ENCODE data around the gene PTGES2.

The PTGES2 gene

DNA sequence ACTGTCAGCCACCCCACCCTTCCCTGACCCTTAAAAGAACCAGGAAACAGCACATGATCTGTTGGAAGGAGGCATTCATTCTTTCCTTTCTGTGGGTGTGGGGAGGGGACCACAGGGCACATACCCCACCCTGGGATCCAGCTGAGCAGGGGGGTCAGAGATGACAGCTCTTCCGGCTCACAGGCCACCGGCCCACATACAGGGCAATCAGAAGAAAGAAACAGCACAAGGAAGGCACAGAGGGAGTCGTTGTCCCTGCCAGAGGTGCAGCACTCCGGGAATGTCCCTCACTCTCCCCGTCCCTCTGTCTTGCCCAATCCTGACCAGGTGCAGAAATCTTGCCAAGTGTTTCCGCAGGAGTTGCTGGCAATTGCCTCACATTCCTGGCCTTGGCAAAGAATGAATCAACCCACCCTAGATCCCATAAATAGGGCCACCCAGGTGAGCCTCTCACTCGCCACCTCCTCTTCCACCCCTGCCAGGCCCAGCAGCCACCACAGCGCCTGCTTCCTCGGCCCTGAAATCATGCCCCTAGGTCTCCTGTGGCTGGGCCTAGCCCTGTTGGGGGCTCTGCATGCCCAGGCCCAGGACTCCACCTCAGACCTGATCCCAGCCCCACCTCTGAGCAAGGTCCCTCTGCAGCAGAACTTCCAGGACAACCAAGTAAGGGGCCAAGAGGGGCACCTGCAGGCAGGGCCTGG lies 21.6 kb upstream of the PTGES2 start, which contains the start of gene LCN2:
TSS of gene LCN2 (plus strand) at position 453 of the 701 bp plus-strand sequence. CDS start at position 526, 73 bp downstream.
- no peak within 1 kb of the TSS for H3K4me3 ChIP-seq (ENCODE audit: low read depth, low read length)
- TF ChIP-seq, protein P1, sequence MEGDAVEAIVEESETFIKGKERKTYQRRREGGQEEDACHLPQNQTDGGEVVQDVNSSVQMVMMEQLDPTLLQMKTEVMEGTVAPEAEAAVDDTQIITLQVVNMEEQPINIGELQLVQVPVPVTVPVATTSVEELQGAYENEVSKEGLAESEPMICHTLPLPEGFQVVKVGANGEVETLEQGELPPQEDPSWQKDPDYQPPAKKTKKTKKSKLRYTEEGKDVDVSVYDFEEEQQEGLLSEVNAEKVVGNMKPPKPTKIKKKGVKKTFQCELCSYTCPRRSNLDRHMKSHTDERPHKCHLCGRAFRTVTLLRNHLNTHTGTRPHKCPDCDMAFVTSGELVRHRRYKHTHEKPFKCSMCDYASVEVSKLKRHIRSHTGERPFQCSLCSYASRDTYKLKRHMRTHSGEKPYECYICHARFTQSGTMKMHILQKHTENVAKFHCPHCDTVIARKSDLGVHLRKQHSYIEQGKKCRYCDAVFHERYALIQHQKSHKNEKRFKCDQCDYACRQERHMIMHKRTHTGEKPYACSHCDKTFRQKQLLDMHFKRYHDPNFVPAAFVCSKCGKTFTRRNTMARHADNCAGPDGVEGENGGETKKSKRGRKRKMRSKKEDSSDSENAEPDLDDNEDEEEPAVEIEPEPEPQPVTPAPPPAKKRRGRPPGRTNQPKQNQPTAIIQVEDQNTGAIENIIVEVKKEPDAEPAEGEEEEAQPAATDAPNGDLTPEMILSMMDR (IDR thresholded peaks at IDR 0.05; ENCODE audit: low read depth, low read length, missing control alignments): no peak
- no peak for DNase-seq (ENCODE audit: low read depth)

DNA sequence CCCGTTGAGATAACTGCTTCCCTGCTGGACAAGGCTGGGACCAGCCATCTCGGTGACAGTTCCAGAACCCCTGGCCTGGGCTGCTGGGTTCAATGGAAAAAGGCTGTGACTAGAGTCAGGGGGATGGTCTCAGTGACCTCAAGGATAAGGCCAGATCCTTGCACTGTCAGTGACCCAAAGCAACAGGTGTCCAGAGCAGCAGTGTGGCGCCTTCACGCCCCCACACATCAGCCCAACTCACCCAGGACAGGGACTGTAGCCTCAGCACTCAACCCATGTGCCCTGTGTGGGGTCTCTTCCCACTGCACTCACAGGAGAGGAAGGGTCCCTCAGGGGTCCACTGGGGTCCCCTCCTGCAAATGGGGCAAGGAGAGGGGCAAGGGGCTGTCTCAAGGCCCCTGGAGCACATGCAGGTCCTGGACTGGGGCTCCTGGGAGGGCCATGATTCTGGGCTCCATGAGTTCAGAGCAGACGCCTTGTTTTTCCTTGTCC lies 21.0 kb upstream of the PTGES2 start:
- DNase-seq (ENCODE audit: low read depth): no peak
- H3K4me3 ChIP-seq (ENCODE audit: low read depth, low read length): no peak overlapping the region
- TF ChIP-seq, protein P1 (IDR thresholded peaks at IDR 0.05; ENCODE audit: low read depth, low read length, missing control alignments): no peak

DNA sequence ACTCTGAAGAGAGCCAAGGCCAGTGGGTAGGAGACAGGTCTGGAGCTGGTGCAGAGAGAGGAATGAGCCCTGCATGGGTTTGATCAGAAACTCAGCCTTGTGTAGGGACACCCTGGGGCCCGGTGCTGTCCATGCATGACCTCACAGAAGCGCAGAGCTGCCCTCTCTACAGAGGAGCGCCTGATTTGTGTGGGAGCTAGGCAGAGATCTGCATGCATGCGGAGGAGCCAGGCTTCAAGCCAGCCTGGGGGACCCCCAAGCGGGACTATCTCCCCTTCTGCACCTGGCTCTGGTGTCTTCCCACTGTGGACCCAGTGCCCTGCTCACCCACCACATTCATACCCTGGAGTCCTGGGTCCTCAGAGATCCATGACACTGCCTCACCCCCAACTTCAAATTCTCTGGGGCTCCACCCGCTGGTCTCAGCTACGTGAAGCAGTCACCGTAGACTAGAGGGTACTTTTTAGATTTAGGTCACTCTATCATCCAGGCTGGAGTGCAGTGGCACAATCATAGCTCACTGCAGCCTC lies 19.1 kb upstream of the PTGES2 start:
- no peak overlapping the region for H3K4me3 ChIP-seq (ENCODE audit: low read depth, low read length)
- TF ChIP-seq, protein P1 (IDR thresholded peaks at IDR 0.05; ENCODE audit: low read depth, low read length, missing control alignments): no peak
- no peak for DNase-seq (ENCODE audit: low read depth)

DNA sequence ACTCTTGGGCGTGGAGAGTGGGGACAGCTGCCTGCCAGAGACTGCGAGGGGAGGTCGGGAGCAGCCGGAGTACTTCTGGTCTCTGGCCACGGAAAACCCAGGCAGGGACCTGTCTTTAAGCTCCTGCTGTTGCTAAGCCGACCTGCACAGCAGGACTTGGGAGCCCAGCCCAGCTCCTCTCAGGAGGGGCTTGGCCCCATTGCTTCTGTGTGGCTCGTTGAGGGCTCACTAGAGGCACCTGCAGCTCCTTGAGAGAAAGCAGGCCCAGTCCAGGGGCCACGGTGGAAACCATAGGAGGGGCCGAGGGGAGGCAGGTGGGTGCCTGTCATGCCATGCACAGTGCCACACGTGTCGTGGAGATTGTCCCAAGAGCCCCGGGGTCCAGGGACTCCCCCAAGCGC lies 18.4 kb upstream of the PTGES2 start:
- TF ChIP-seq, protein P1 (IDR thresholded peaks at IDR 0.05; ENCODE audit: low read depth, low read length, missing control alignments): no peak
- DNase-seq (ENCODE audit: low read depth): no peak
- H3K4me3 ChIP-seq (ENCODE audit: low read depth, low read length): no peak overlapping the region

DNA sequence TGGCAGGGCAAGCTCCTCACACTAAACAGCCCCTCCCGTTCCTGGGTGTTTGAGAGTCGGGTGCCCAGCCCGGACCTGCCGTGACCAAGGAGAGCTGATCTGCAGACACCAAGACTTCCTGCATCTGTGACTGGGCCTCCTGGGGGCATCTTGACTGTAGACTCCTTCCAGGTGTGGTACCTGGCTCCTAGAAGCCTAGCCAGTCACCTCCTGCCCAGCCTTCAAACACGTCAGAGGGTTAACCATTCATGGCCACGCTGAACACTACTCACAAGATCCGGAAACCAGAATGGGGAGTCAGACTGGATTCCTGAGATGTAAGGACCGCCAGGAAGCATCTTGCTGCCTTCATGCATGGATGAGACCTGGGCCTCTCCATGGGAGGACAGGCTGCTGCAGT lies 18.0 kb upstream of the PTGES2 start:
- TF ChIP-seq, protein P1 (IDR thresholded peaks at IDR 0.05; ENCODE audit: low read depth, low read length, missing control alignments): no peak
- DNase-seq (ENCODE audit: low read depth): no peak
- no peak overlapping the region for H3K4me3 ChIP-seq (ENCODE audit: low read depth, low read length)

DNA sequence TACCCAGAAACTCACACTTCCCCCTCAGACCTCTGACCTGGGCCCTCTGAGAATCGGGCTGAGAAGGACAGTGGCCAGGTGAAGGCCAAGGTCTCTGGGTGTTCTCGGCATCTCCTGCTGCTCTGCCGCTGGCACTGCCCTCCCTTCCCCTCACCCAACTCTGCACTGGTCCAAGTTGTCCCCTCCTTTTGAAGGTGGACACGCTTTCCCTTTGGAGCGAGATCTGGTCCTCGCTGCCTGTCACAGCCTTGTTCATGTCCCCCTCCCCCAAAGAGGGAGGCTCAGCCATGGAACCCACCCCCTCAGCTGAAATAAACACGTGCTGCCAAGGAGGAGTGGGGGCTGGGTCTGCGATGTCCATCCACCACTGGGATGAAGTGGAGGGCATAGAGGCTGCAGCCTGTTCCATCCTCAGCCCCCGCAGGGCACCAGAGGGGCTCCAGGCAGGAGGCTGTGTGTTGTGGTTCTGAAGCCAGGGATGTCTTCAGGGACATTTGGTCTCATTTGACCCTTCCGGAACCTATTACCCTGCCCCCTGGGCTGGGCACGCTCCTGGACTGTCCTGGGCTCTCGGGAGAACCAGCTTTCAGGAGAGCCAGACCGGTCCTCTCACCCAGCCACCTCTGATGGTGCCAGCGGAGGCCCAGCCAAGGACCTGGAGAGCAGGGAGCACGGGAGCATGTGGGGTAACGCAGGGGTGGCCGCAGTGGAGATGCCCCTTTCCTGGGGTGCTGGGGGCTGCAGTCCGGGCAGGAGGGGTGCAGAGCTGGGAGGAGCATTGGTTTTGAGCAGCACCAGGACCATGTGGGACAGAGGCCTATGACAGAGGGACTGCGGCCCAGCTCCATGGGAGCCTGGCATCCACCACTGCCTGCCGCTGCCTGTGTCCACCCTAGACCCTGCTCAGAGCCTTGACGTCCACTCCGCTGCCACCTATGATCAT lies 17.0 kb upstream of the PTGES2 start:
- H3K4me3 ChIP-seq (ENCODE audit: low read depth, low read length): no peak overlapping the region
- TF ChIP-seq, protein P1 (IDR thresholded peaks at IDR 0.05; ENCODE audit: low read depth, low read length, missing control alignments): no peak
- DNase-seq (ENCODE audit: low read depth): no peak

Measured in GM12864 (cell line).